HG03520 (cell line): ENCODE results near the gene SCN3B.
A peak's percentile ranks its signal among the peaks of the same experiment; 100 is the strongest.

Source experiments
- ATAC-seq: cut with Tn5 transposase; IDR thresholded peaks from one replicate; pipeline ENCODE4 v1.9.1; 2021; ENCODE audit warnings: mild to moderate bottlenecking, moderate library complexity; ENCODE audit not compliant: unreplicated experiment

SCN3B gene

GRCh38 chr11:123654566-123655081, at the start of gene SCN3B:
TSS of gene SCN3B (minus strand) at chr11:123654624. CDS start at chr11:123653801, 823 bp downstream.
- no peak for ATAC-seq

GRCh38 chr11:123702696-123703095, 48.3 kb upstream of the SCN3B start:
- ATAC-seq = no peak

- no peak for ATAC-seq
Measured at GRCh38 chr11:123702139-123702538, 47.7 kb upstream of the SCN3B start.

GRCh38 chr11:123700772-123701171, 46.3 kb upstream of the SCN3B start:
- no peak for ATAC-seq

GRCh38 chr11:123698546-123699127, 44.2 kb upstream of the SCN3B start:
- ATAC-seq = no peak

- ATAC-seq = no peak
Measured at GRCh38 chr11:123696183-123696582, 41.8 kb upstream of the SCN3B start.

- ATAC-seq = no peak
Measured at GRCh38 chr11:123695231-123695630, 40.8 kb upstream of the SCN3B start.

- no peak for ATAC-seq
Measured at GRCh38 chr11:123694551-123694950, 40.1 kb upstream of the SCN3B start.

GRCh38 chr11:123692961-123693360, 38.5 kb upstream of the SCN3B start:
- no peak for ATAC-seq

- no peak for ATAC-seq
Measured at GRCh38 chr11:123690485-123690884, 36.1 kb upstream of the SCN3B start.

- ATAC-seq = no peak
Measured at GRCh38 chr11:123684601-123685000, 30.2 kb upstream of the SCN3B start.

GRCh38 chr11:123683428-123684170, 29.2 kb upstream of the SCN3B start:
- no peak for ATAC-seq

GRCh38 chr11:123682696-123683410, 28.4 kb upstream of the SCN3B start:
- no peak for ATAC-seq

GRCh38 chr11:123681030-123681429, 26.6 kb upstream of the SCN3B start:
- no peak for ATAC-seq

- ATAC-seq = no peak
Measured at GRCh38 chr11:123678246-123678645, 23.8 kb upstream of the SCN3B start.

GRCh38 chr11:123677510-123677909, 23.1 kb upstream of the SCN3B start:
- ATAC-seq = no peak

- no peak for ATAC-seq
Measured at GRCh38 chr11:123674297-123674696, 19.9 kb upstream of the SCN3B start.

- no peak for ATAC-seq
Measured at GRCh38 chr11:123672568-123672967, 18.1 kb upstream of the SCN3B start.

GRCh38 chr11:123671534-123671933, 17.1 kb upstream of the SCN3B start:
- no peak for ATAC-seq

- no peak for ATAC-seq
Measured at GRCh38 chr11:123670081-123670480, 15.7 kb upstream of the SCN3B start.

- no peak for ATAC-seq
Measured at GRCh38 chr11:123665306-123665705, 10.9 kb upstream of the SCN3B start.

- ATAC-seq = peak; percentile 78
Measured at GRCh38 chr11:123659965-123660364, 5.5 kb upstream of the SCN3B start.
